Hepatocyte (in vitro differentiated cells): ENCODE data around the gene TBC1D5.

Experiments
- CTCF ChIP-seq: fragments of 200-600 bp; sonication (generic); IDR thresholded peaks from 2 replicates; pipeline ENCODE4 v1.5.1; 2016; ENCODE audit warnings: antibody characterized with exemption, mild to moderate bottlenecking; ENCODE audit not compliant: poor library complexity
- EZH2 ChIP-seq: fragments of 200-600 bp; sonication (generic); IDR thresholded peaks from 2 replicates; pipeline ENCODE4 v1.6.1; 2016; ENCODE audit warnings: antibody characterized with exemption, mild to moderate bottlenecking, borderline replicate concordance
- EZH2phosphoT487 ChIP-seq: fragments of 200-600 bp; sonication (generic); IDR thresholded peaks from one replicate; pipeline ENCODE4 v1.6.1; 2018; ENCODE audit warnings: antibody characterized with exemption, mild to moderate bottlenecking, low read depth, moderate library complexity; ENCODE audit not compliant: unreplicated experiment, severe bottlenecking

DNA sequence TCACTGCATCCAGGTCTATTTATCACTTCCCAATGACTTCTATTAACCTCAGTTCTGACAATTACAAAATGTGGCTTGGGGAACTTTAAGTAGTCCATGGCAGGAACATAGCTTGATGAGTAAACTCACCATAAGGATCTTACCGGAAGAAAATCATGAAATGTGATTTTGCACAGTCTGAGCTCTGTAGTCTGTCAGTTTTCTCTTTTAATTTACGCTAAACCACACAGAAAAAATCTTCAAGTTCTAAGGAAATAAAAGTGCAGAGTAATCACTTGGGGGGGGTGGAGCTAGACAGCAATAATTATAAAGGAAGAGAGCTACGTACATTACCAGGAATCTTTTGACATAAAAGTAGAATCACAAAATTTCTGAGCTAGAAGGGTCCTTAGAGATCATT, 9.2 kb downstream of the TBC1D5 start:
- TF ChIP-seq CTCF (no peak), EZH2 (no peak), EZH2phosphoT487 (no peak)
